Stimulated activated CD8-positive, alpha-beta memory T cell treated with anti-CD3 and anti-CD28 coated beads, Interleukin-7, amount 100 ng/mL, for 4 hours (primary cell): ENCODE data around the gene PTPA.

Experiments
- DNase-seq, 2 donors: peaks; one replicate each; pipeline ENCODE4 v3.0.0-alpha.2; 2020; ENCODE audit warnings: low read depth in 2 of 2

PTPA gene

GRCh38 chr9:129081388-129081904 lies 29.8 kb upstream of the PTPA start:
- no peak for DNase-seq

- DNase-seq = no peak
These were observed 27.1 kb upstream of the PTPA start for GRCh38 chr9:129084087-129084486.

- DNase-seq = no peak
These were observed 22.0 kb upstream of the PTPA start for GRCh38 chr9:129089246-129089645.

- DNase-seq = no peak
These were observed 17.4 kb upstream of the PTPA start for GRCh38 chr9:129093602-129094386.

GRCh38 chr9:129094387-129095169 lies 16.6 kb upstream of the PTPA start:
- no peak for DNase-seq

GRCh38 chr9:129095170-129095667 lies 16.0 kb upstream of the PTPA start:
- DNase-seq = no peak

GRCh38 chr9:129095908-129096307 lies 15.3 kb upstream of the PTPA start:
- no peak for DNase-seq

- no peak for DNase-seq
These were observed 13.4 kb upstream of the PTPA start for GRCh38 chr9:129097671-129098306.

- no peak for DNase-seq
These were observed 12.9 kb upstream of the PTPA start for GRCh38 chr9:129098328-129098727.

- DNase-seq = no peak
These were observed 10.6 kb upstream of the PTPA start for GRCh38 chr9:129100383-129101169.

- no peak for DNase-seq
These were observed 9.9 kb upstream of the PTPA start for GRCh38 chr9:129101279-129101678.

- no peak for DNase-seq
These were observed 9.1 kb upstream of the PTPA start for GRCh38 chr9:129102095-129102525.

- DNase-seq = no peak
These were observed 8.2 kb upstream of the PTPA start for GRCh38 chr9:129102791-129103594.

- no peak for DNase-seq
These were observed 7.6 kb upstream of the PTPA start for GRCh38 chr9:129103595-129103965.

GRCh38 chr9:129104051-129104450 lies 7.2 kb upstream of the PTPA start:
- DNase-seq = no peak

GRCh38 chr9:129105857-129106694 lies 5.1 kb upstream of the PTPA start:
- DNase-seq = no peak

GRCh38 chr9:129107651-129108050 lies 3.6 kb upstream of the PTPA start:
- DNase-seq = no peak

- DNase-seq = no peak
These were observed 3.0 kb upstream of the PTPA start for GRCh38 chr9:129108083-129108804.
